Progenitor cell of endocrine pancreas (in vitro differentiated cells): ENCODE data around the gene ADAMTS1. TPM values are rescaled to one million over a fixed set of nuclear protein-coding genes. Genes with fewer than 3 reads are reported as not detected.

Experiments used
- DNase-seq: peaks from one replicate; pipeline ENCODE4 v3.0.0; 2021; ENCODE audit warnings: low spot score; ENCODE audit not compliant: unreplicated experiment
- H3K27ac Mint-ChIP-seq: 2 replicates; pipeline ENCODE4 v1.8.0; 2021; ENCODE audit warnings: mild to moderate bottlenecking, moderate library complexity, mixed read lengths
- H3K27me3 Mint-ChIP-seq: 2 replicates; pipeline ENCODE4 v1.8.0; 2021; ENCODE audit warnings: mixed read lengths
- H3K36me3 Mint-ChIP-seq: 2 replicates; pipeline ENCODE4 v1.8.0; 2022; ENCODE audit warnings: mixed read lengths; ENCODE audit not compliant: insufficient read depth
- H3K4me1 Mint-ChIP-seq: 2 replicates; pipeline ENCODE4 v1.8.0; 2021; ENCODE audit warnings: low read depth, mixed read lengths
- H3K4me3 Mint-ChIP-seq: 2 replicates; pipeline ENCODE4 v1.8.0; 2021; ENCODE audit warnings: low read depth, mild to moderate bottlenecking, moderate library complexity, mixed read lengths
- H3K9me3 Mint-ChIP-seq: 2 replicates; pipeline ENCODE4 v1.8.0; 2021; ENCODE audit warnings: low read depth, mixed read lengths
- CTCF ChIP-seq: fragments of 200-600 bp; sonication (generic); IDR thresholded peaks from one replicate; pipeline ENCODE4 v1.5.0; 2021; ENCODE audit warnings: antibody characterized with exemption, mild to moderate bottlenecking; ENCODE audit not compliant: unreplicated experiment
- total RNA-seq: library from RNA; stranded (reverse); gene quantifications from 2 replicates; pipeline ENCODE4 v1.2.1, GENCODE V29; 2021

The ADAMTS1 gene
- total RNA-seq, 1 donor from 2014 or later, result 11.6 TPM

- DNase-seq, result no peak
- H3K36me3 Mint-ChIP-seq, result no peaks in the 10 kb centered on the region
- H3K9me3 Mint-ChIP-seq, result no peaks in the 10 kb centered on the region
- TF ChIP-seq CTCF, result no peak
- no peaks in the 10 kb centered on the region for H3K27me3 Mint-ChIP-seq
- H3K4me3 Mint-ChIP-seq, result no peak overlapping the region
- H3K27ac Mint-ChIP-seq, result no peak overlapping the region
- peaks cover 12% of the 10 kb centered on the region for H3K4me1 Mint-ChIP-seq
Observed at GRCh38 chr21:26809745-26810144, 35.5 kb downstream of the ADAMTS1 start.

GRCh38 chr21:26806801-26807295 is 38.4 kb downstream of the ADAMTS1 start:
- no peaks in the 10 kb centered on the region for H3K9me3 Mint-ChIP-seq
- H3K27ac Mint-ChIP-seq, result no peak overlapping the region
- TF ChIP-seq CTCF, result no peak
- peaks cover 12% of the 10 kb centered on the region for H3K4me1 Mint-ChIP-seq
- no peak for DNase-seq
- no peak overlapping the region for H3K4me3 Mint-ChIP-seq
- no peaks in the 10 kb centered on the region for H3K36me3 Mint-ChIP-seq
- H3K27me3 Mint-ChIP-seq, result no peaks in the 10 kb centered on the region

GRCh38 chr21:26804895-26805609 is 40.2 kb downstream of the ADAMTS1 start:
- no peaks in the 10 kb centered on the region for H3K9me3 Mint-ChIP-seq
- TF ChIP-seq CTCF, result no peak
- no peaks in the 10 kb centered on the region for H3K27me3 Mint-ChIP-seq
- H3K27ac Mint-ChIP-seq, result no peak overlapping the region
- no peak for DNase-seq
- no peaks in the 10 kb centered on the region for H3K36me3 Mint-ChIP-seq
- H3K4me3 Mint-ChIP-seq, result no peak overlapping the region
- peaks cover 10% of the 10 kb centered on the region for H3K4me1 Mint-ChIP-seq

- Mint-ChIP-seq H3K36me3 (no peaks in the 10 kb centered on the region), H3K9me3 (peaks cover 12% of the 10 kb centered on the region), H3K27ac (no peak overlapping the region), H3K4me1 (peaks cover 10% of the 10 kb centered on the region), H3K27me3 (no peaks in the 10 kb centered on the region), H3K4me3 (no peak overlapping the region)
- no peak for DNase-seq
- TF ChIP-seq CTCF, result no peak
Observed at GRCh38 chr21:26801498-26801897, 43.7 kb downstream of the ADAMTS1 start.

GRCh38 chr21:26800970-26801431 is 44.2 kb downstream of the ADAMTS1 start:
- Mint-ChIP-seq H3K4me3 (no peak overlapping the region), H3K36me3 (no peaks in the 10 kb centered on the region), H3K27me3 (no peaks in the 10 kb centered on the region), H3K9me3 (peaks cover 12% of the 10 kb centered on the region), H3K4me1 (peaks cover 10% of the 10 kb centered on the region), H3K27ac (no peak overlapping the region)
- TF ChIP-seq CTCF, result no peak
- DNase-seq, result no peak
